Neural cell (in vitro differentiated cells): ENCODE results near the gene SOX13. TPM values are rescaled to one million over a fixed set of nuclear protein-coding genes. Genes with fewer than 3 reads are reported as not detected.

Source experiments
- H2AFZ ChIP-seq: fragments of 200-600, 300-800 bp; sonication (generic), shearing (Covaris generic); 2 replicates; pipeline ENCODE4 v1.6.0; 2014; ENCODE audit warnings: low read depth, mild to moderate bottlenecking, antibody characterized with exemption, low read length, moderate library complexity
- H3F3A ChIP-seq: fragments of 200-600 bp; shearing (Covaris generic); 2 replicates; pipeline ENCODE4 v1.6.1; 2016; ENCODE audit warnings: mild to moderate bottlenecking, moderate library complexity, mixed read lengths, antibody characterized with exemption, low read length; ENCODE audit not compliant: insufficient read depth, poor library complexity, severe bottlenecking
- H3K27ac ChIP-seq: fragments of 200-600, 300-800 bp; sonication (generic), shearing (Covaris generic); 2 replicates; pipeline ENCODE4 v1.5.1; 2014; ENCODE audit warnings: mild to moderate bottlenecking, low read length, moderate library complexity
- H3K27me3 ChIP-seq: fragments of 300-800, 200-600 bp; sonication (generic), shearing (Covaris generic); 2 replicates; pipeline ENCODE4 v1.6.0; 2014; ENCODE audit warnings: mild to moderate bottlenecking, low read depth, low read length, moderate library complexity; ENCODE audit not compliant: insufficient read depth
- H3K36me3 ChIP-seq: fragments of 300-800, 200-600 bp; sonication (generic), shearing (Covaris generic); 2 replicates; pipeline ENCODE4 v1.5.1; 2014; ENCODE audit warnings: mild to moderate bottlenecking, antibody characterized with exemption, low read length, moderate library complexity; ENCODE audit not compliant: insufficient read depth
- H3K4me2 ChIP-seq: fragments of 300-800, 200-600 bp; sonication (generic), shearing (Covaris generic); 2 replicates; pipeline ENCODE4 v1.6.0; 2014; ENCODE audit warnings: mild to moderate bottlenecking, low read length
- H3K4me3 ChIP-seq: fragments of 300-800, 200-600 bp; sonication (generic), shearing (Covaris generic); 2 replicates; pipeline ENCODE4 v1.5.1; 2014; ENCODE audit warnings: mild to moderate bottlenecking, low read length, moderate library complexity
- H3K79me2 ChIP-seq: fragments of 200-600 bp; shearing (Covaris generic); replicated peaks from 2 replicates; pipeline ENCODE4 v1.6.0; 2014; ENCODE audit warnings: mild to moderate bottlenecking, low read length, moderate library complexity; ENCODE audit not compliant: insufficient read depth
- H3K9ac ChIP-seq: fragments of 300-800, 200-600 bp; sonication (generic), shearing (Covaris generic); 2 replicates; pipeline ENCODE4 v1.6.1; 2016; ENCODE audit warnings: mild to moderate bottlenecking, low read length, mixed read lengths
- H3K9me2 ChIP-seq: fragments of 200-600 bp; shearing (Covaris generic); 2 replicates; pipeline ENCODE4 v1.6.1; 2016; ENCODE audit warnings: mild to moderate bottlenecking, low read length, mixed read lengths; ENCODE audit not compliant: insufficient read depth
- H3K9me3 ChIP-seq: fragments of 200-600, 300-800 bp; sonication (generic), shearing (Covaris generic); 2 replicates; pipeline ENCODE4 v1.6.1; 2016; ENCODE audit warnings: mild to moderate bottlenecking, mixed run types, low read length, moderate library complexity, mixed read lengths
- H4K20me1 ChIP-seq: fragments of 200-600 bp; shearing (Covaris generic); 2 replicates; pipeline ENCODE4 v1.6.1; 2016; ENCODE audit warnings: mild to moderate bottlenecking, mixed run types; ENCODE audit not compliant: insufficient read depth
- EP300 ChIP-seq: fragments of 450-650 bp; conservative IDR thresholded peaks from 2 replicates; pipeline ENCODE4 v1.6.1; 2014; ENCODE audit warnings: antibody characterized with exemption, mild to moderate bottlenecking, moderate library complexity; ENCODE audit not compliant: poor library complexity, severe bottlenecking
- EZH2 ChIP-seq: fragments of 200-600, 300-800 bp; shearing (Covaris generic), sonication (generic); IDR thresholded peaks from 2 replicates; pipeline ENCODE4 v1.6.1; 2014; ENCODE audit warnings: antibody characterized with exemption, low read length, borderline replicate concordance, mild to moderate bottlenecking; ENCODE audit not compliant: insufficient read depth, poor library complexity, severe bottlenecking
- MXI1 ChIP-seq: fragments of 450-650 bp; conservative IDR thresholded peaks from 2 replicates; pipeline ENCODE4 v1.6.1; 2014; ENCODE audit warnings: antibody characterized with exemption, mild to moderate bottlenecking; ENCODE audit not compliant: poor library complexity, severe bottlenecking
- POLR2AphosphoS5 ChIP-seq: IDR thresholded peaks from 2 replicates; pipeline ENCODE4 v1.6.1; 2012
- RAD21 ChIP-seq: fragments of 450-650 bp; conservative IDR thresholded peaks from 2 replicates; pipeline ENCODE4 v1.6.1; 2014; ENCODE audit warnings: antibody characterized with exemption, mild to moderate bottlenecking, moderate library complexity
- REST ChIP-seq: IDR thresholded peaks from 2 replicates; pipeline ENCODE4 v1.6.1; 2012; ENCODE audit warnings: borderline replicate concordance
- SMC3 ChIP-seq: fragments of 450-650 bp; conservative IDR thresholded peaks from 2 replicates; pipeline ENCODE4 v1.6.1; 2014; ENCODE audit warnings: antibody characterized with exemption, mild to moderate bottlenecking, moderate library complexity; ENCODE audit not compliant: poor library complexity
- TAF1 ChIP-seq: IDR thresholded peaks from 2 replicates; pipeline ENCODE4 v1.6.1; 2012; ENCODE audit warnings: low read depth
- polyA plus RNA-seq: library from polyadenylated mRNA; depleted of rRNA; stranded (reverse); fragments of >200 nt; gene quantifications from 2 replicates; pipeline ENCODE4 v1.2.3, GENCODE V29; 2014
- TF ChIP-seq, protein P1 (sequence below): fragments of 450-650 bp; IDR thresholded peaks from 2 replicates; pipeline ENCODE4 v1.5.1; 2014; ENCODE audit warnings: antibody characterized with exemption, mild to moderate bottlenecking, moderate library complexity; ENCODE audit not compliant: poor library complexity, severe bottlenecking

Gene SOX13
- polyA plus RNA-seq, 1 donor from 2014 or later: 1.7 TPM

GRCh38 chr1:204153667-204154066 is 80.8 kb downstream of the SOX13 start:
- no peak for TF ChIP-seq MXI1
- TF ChIP-seq POLR2AphosphoS5: no peak
- TF ChIP-seq REST: no peak
- no peak for TF ChIP-seq EP300
- TF ChIP-seq, protein P1, sequence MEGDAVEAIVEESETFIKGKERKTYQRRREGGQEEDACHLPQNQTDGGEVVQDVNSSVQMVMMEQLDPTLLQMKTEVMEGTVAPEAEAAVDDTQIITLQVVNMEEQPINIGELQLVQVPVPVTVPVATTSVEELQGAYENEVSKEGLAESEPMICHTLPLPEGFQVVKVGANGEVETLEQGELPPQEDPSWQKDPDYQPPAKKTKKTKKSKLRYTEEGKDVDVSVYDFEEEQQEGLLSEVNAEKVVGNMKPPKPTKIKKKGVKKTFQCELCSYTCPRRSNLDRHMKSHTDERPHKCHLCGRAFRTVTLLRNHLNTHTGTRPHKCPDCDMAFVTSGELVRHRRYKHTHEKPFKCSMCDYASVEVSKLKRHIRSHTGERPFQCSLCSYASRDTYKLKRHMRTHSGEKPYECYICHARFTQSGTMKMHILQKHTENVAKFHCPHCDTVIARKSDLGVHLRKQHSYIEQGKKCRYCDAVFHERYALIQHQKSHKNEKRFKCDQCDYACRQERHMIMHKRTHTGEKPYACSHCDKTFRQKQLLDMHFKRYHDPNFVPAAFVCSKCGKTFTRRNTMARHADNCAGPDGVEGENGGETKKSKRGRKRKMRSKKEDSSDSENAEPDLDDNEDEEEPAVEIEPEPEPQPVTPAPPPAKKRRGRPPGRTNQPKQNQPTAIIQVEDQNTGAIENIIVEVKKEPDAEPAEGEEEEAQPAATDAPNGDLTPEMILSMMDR: no peak
- no peak for TF ChIP-seq TAF1
- no peak for TF ChIP-seq EZH2
- TF ChIP-seq SMC3: no peak
- TF ChIP-seq RAD21: no peak
- no peaks in the 10 kb centered on the region for H3K9me3 ChIP-seq
- H3K4me3 ChIP-seq: no peak overlapping the region
- peaks cover 29% of the 10 kb centered on the region for H3K27me3 ChIP-seq
- H3K27ac ChIP-seq: no peak overlapping the region
- no peak overlapping the region for H2AFZ ChIP-seq
- H4K20me1 ChIP-seq: no peaks in the 10 kb centered on the region
- no peaks in the 10 kb centered on the region for H3F3A ChIP-seq
- H3K79me2 ChIP-seq: no peaks in the 10 kb centered on the region
- H3K9ac ChIP-seq: no peak overlapping the region
- no peak overlapping the region for H3K4me2 ChIP-seq
- H3K9me2 ChIP-seq: no peaks in the 10 kb centered on the region
- H3K36me3 ChIP-seq: no peaks in the 10 kb centered on the region

DNA sequence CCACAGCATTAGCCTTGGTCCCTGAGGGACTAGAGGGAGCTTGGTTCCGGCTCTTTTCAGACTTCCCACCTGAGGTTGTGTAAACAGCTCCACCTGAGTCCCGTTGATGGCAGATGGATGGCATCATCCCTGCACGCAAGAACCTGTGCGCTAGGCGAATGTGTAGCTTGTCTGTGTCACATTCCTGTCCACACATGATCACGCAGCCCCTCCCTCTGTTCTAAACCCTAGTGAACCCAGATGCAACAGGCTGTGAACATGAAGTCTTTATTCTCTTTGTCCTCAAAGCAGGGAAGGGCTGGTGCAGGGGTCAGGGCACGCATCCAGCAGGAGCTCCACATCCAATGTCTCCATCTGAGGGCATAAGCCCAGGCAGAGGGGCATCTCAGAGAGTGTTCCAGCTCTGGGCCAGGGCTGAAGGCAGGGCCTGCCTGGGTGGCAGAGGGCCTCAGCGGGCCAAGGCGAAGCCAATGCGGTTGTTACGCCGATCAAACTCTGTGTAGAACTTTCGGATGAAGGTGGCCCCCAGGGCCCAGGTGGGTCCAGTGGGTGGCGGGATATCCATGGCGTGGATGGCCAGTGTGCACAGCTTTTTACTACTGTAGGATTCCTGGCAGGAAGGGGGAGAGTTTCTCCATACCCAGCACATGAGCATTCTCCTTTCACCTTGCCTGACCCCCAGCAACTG is 81.8 kb downstream of the SOX13 start:
- Histone ChIP-seq H3F3A (no peaks in the 10 kb centered on the region), H3K79me2 (no peaks in the 10 kb centered on the region), H3K9me2 (no peaks in the 10 kb centered on the region), H3K9me3 (no peaks in the 10 kb centered on the region), H2AFZ (no peak overlapping the region), H3K4me3 (no peak overlapping the region), H4K20me1 (no peaks in the 10 kb centered on the region), H3K4me2 (no peak overlapping the region), H3K27me3 (peaks cover 29% of the 10 kb centered on the region), H3K36me3 (no peaks in the 10 kb centered on the region), H3K27ac (no peak overlapping the region), H3K9ac (no peak overlapping the region)
- TF ChIP-seq TAF1: no peak
- no peak for TF ChIP-seq REST
- TF ChIP-seq, protein P1: no peak
- TF ChIP-seq SMC3: no peak
- no peak for TF ChIP-seq RAD21
- no peak for TF ChIP-seq POLR2AphosphoS5
- no peak for TF ChIP-seq MXI1
- TF ChIP-seq EP300: no peak
- TF ChIP-seq EZH2: no peak
